Hematopoietic multipotent progenitor cell treated with erythropoietin and hydrocortisone succinate and interleukin-3 and kit ligand, for 17 days (in vitro differentiated cells): Measurements from ENCODE around the gene STOML1.

Experiments used
- DNase-seq: peaks from one replicate; pipeline ENCODE4 v3.0.0-alpha.2; 2015; ENCODE audit warnings: low spot score

STOML1 gene

DNA sequence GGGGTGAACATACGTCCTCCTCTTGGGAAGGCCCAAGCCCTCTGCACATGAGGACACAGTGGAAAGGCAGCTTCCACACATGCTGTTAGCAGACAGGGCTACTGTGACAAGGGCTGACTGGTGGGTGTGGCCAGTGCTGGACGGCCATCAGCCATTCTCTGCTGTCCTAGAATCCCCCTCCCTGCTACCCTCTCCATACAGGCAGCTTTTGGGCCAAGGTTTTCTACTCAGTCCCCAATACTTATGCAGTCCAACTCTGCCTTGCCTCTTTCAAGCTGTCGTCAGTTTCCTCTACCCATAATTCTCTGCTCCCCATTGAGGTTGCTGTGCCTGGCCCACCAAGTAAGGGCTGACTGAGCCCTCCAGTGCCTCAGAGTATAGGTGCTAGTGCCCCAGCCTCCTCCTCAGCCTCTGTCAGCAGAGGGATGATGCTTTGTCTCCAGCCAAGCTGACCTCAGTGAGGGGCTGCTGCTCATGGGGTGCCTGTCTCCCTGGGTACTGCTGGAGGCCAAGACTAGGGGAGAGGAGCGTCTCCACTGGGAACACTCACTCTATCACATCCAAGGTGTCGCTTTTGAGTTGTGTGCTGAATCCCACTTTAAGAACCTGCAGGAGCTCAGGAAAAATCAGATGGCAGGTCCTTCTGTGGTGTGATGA lies 63.0 kb downstream of the STOML1 start:
- no peak for DNase-seq
